Heart left ventricle (tissue), 16 donors: ENCODE measurements around the gene FYN. TPM values are rescaled to one million over a fixed set of nuclear protein-coding genes. Genes with fewer than 3 reads are reported as not detected.

Experiments
- ATAC-seq, 4 donors: fragments of 200-7000 bp; cut with Tn5 transposase; one replicate each; pipeline ENCODE4 v1.9.1; 2020 to 2022; ENCODE audit warnings: moderate library complexity in 4 of 4, mild to moderate bottlenecking in 3 of 4, moderate number of reproducible peaks in 1 of 4
- DNase-seq, 5 donors: peaks; one replicate each; pipeline ENCODE4 v3.0.0-alpha.2; 2020
- H3K27ac ChIP-seq, 12 donors: fragments of 200-600 bp; sonication (generic) in 4 of 12; one replicate each; pipeline versions ENCODE4 v1.5.0 to v1.8.0; 2016 to 2022; ENCODE audit warnings: mild to moderate bottlenecking in 2 of 12
- H3K27me3 ChIP-seq, 9 donors: fragments of 200-600 bp; sonication (generic) in 2 of 9; one replicate each; pipeline versions ENCODE4 v1.5.1 to v1.8.0; 2016 to 2022; ENCODE audit warnings: mild to moderate bottlenecking in 3 of 9
- H3K36me3 ChIP-seq, 9 donors: fragments of 200-600 bp; sonication (generic) in 2 of 9; one replicate each; pipeline versions ENCODE4 v1.5.0 to v1.8.0; 2018 to 2022; ENCODE audit warnings: mild to moderate bottlenecking in 2 of 9
- H3K4me1 ChIP-seq, 12 donors: fragments of 200-600 bp; sonication (generic) in 4 of 12; one replicate each; pipeline versions ENCODE4 v1.5.0 to v1.8.0; 2016 to 2022; ENCODE audit warnings: mild to moderate bottlenecking in 3 of 12
- H3K4me3 ChIP-seq, 12 donors: fragments of 200-600 bp; sonication (generic) in 4 of 12; one replicate each; pipeline versions ENCODE4 v1.5.0 to v1.8.0; 2017 to 2022; ENCODE audit warnings: mild to moderate bottlenecking in 9 of 12, moderate library complexity in 4 of 12
- H3K9me3 ChIP-seq, 12 donors: fragments of 200-600 bp; sonication (generic) in 4 of 12; one replicate each; pipeline versions ENCODE4 v1.5.0 to v1.8.0; 2016 to 2022; ENCODE audit warnings: mild to moderate bottlenecking in 1 of 12
- POLR2A ChIP-seq, 2 donors: fragments of 450-650 bp; IDR thresholded peaks; one replicate each; pipeline ENCODE4 v1.6.1; 2017; ENCODE audit warnings: antibody characterized with exemption in 2 of 2, mild to moderate bottlenecking in 2 of 2, moderate library complexity in 2 of 2
- WGBS, 4 donors: extraction: QIAGEN DNeasy Blood & Tissue Kit in 2 of 4; methylation state at CpG; one replicate each; pipeline versions ENCODE4 v1.1.5 to v1.1.7; 2013 to 2018; 5-methylcytosine and 5-hydroxymethylcytosine counted together
- intact Hi-C, 10 donors: fragments of 100-400 bp; cut with DNase I; formaldehyde crosslinking; loops; one replicate each; pipeline versions ENCODE4 v1.11.1 to v1.14.2; 2022
- polyA plus RNA-seq, 2 donors: library from polyadenylated mRNA; stranded (reverse); fragments of 200-250 nt; gene quantifications; one replicate each; pipeline ENCODE4 v1.2.3, GENCODE V29; 2013
- total RNA-seq, 9 donors: library from RNA; depleted of rRNA in 2 of 9; stranded (reverse); fragments of >200 nt in 2 of 9; fragmentation: NEBNext Ultra II Directional in 3 of 9; extraction: Animal tissue kit (Norgen Biotek cat#: 25700) in 3 of 9; gene quantifications; one replicate each; pipeline versions ENCODE4 v1.1.0 to v1.2.4, GENCODE V29; 2016 to 2023
- TF ChIP-seq, protein P1 (sequence below), 12 donors: fragments of 200-600 bp; sonication (generic) in 4 of 12; IDR thresholded peaks; one replicate each; pipeline versions ENCODE4 v1.5.0 to v1.8.0; 2018 to 2022; ENCODE audit warnings: antibody characterized with exemption in 12 of 12, mild to moderate bottlenecking in 5 of 12
- donor health status: ischemic (EF 13 %, LVEDD 7.1; RV severe dilation, severe dysfunction).
- donor health status: healthy with polysubstance abuse.
- donor health status: DM: no; HTN: yes; CAD: no.
- donor health status: DM: no; HTN: no; CAD: no.
- donor health status: ischemic (EF 25% LVEDD 6.9; RV normal size, moderate dysfunction).
- donor health status: ischemic (EF 25% LVEDD 5.7; RV mildly dilated, moderate dysfunction).
- donor health status: healthy.
- donor health status: DM: yes; HTN: yes; CAD: no.
- donor health status: ischemic (EF 35%, LVEDD 5.7; RV mildly dilated, moderate dysfunction).
- donor health status: nonischemic (EF 11% LVEDD 7.7; RV severe dilation, severe dysfunction).
- donor health status: DM: yes; HTN: yes; CAD: no.
- donor health status: PGD.
- donor health status: ischemic (EF 29% LVEDD 5.4; RV normal size, mild dysfunction).
- donor health status: nonischemic (EF 23%, LVEDD 6.1; RV moderate dilation, normal function).

FYN gene
- total and polyA plus RNA-seq, 11 donors: 14.7 to 72.4 (median 52.3) TPM

GRCh38 chr6:111718990-111719389, 154.3 kb downstream of the FYN start:
- Histone ChIP-seq H3K27me3 (no peaks in the 10 kb centered on the region), H3K4me1 (peaks cover 0 to 42% (median 15%) of the 10 kb centered on the region in 12 donors), H3K9me3 (no peaks in the 10 kb centered on the region), H3K36me3 (peaks cover 0 to 47% (median 32%) of the 10 kb centered on the region in 9 donors), H3K27ac (no peak overlapping the region), H3K4me3 (no peak overlapping the region)
- DNase-seq (no peak), ATAC-seq (no peak)
- intact Hi-C loops: loop anchor here in 2 of 10 donors (10.0 kb wide), 2 partner anchors 46 to 156 kb away; partner anchors contain the start of gene FYN (in 1 of the 2)
- 83 to 91% (median 88%) methylated on average over 3 of the region's 3 CpGs for WGBS, 4 donors
- TF ChIP-seq POLR2A (IDR thresholded peaks at IDR 0.05): no peak
- TF ChIP-seq, protein P1, sequence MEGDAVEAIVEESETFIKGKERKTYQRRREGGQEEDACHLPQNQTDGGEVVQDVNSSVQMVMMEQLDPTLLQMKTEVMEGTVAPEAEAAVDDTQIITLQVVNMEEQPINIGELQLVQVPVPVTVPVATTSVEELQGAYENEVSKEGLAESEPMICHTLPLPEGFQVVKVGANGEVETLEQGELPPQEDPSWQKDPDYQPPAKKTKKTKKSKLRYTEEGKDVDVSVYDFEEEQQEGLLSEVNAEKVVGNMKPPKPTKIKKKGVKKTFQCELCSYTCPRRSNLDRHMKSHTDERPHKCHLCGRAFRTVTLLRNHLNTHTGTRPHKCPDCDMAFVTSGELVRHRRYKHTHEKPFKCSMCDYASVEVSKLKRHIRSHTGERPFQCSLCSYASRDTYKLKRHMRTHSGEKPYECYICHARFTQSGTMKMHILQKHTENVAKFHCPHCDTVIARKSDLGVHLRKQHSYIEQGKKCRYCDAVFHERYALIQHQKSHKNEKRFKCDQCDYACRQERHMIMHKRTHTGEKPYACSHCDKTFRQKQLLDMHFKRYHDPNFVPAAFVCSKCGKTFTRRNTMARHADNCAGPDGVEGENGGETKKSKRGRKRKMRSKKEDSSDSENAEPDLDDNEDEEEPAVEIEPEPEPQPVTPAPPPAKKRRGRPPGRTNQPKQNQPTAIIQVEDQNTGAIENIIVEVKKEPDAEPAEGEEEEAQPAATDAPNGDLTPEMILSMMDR (IDR thresholded peaks at IDR 0.05): no peak

DNA sequence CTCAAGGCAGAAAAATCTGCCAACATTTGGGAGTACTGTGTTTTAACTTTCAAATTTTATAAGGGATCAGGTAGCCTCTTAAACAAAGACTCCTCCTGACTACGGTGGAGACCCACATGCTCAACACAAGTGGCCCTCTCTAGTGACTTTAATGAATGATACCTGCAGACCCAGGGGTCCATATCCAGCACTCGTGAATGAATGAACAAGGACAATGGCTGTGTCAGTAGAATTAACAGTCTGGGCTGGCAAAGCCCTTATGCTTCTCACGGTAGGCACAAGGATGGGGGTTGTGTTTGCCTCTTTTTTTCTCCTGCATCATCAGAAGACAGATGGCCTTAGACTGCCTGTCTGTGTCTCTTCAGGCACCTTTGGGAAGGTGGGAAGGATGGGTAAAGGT, 154.9 kb downstream of the FYN start:
- 90 to 97% (median 95%) methylated on average over 3 of the region's 3 CpGs for WGBS, 4 donors
- peaks cover 0 to 35% (median 14%) of the 10 kb centered on the region in 12 donors for H3K4me1 ChIP-seq
- no peak for TF ChIP-seq POLR2A (IDR thresholded peaks at IDR 0.05)
- TF ChIP-seq, protein P1 (IDR thresholded peaks at IDR 0.05): no peak
- intact Hi-C loops: loop anchor here in 2 of 10 donors (10.0 kb wide), 2 partner anchors 46 to 156 kb away; partner anchors contain the start of gene FYN (in 1 of the 2)
- ATAC-seq (no peak), DNase-seq (no peak)
- no peaks in the 10 kb centered on the region for H3K9me3 ChIP-seq
- peaks cover 0 to 54% (median 39%) of the 10 kb centered on the region in 9 donors for H3K36me3 ChIP-seq
- no peaks in the 10 kb centered on the region for H3K27me3 ChIP-seq
- no peak overlapping the region for H3K27ac ChIP-seq
- H3K4me3 ChIP-seq: no peak overlapping the region

- Histone ChIP-seq H3K4me1 (peaks cover 0 to 32% (median 15%) of the 10 kb centered on the region in 12 donors), H3K27me3 (no peaks in the 10 kb centered on the region), H3K36me3 (peaks cover 0 to 61% (median 46%) of the 10 kb centered on the region in 9 donors), H3K27ac (no peak overlapping the region), H3K4me3 (no peak overlapping the region), H3K9me3 (no peaks in the 10 kb centered on the region)
- DNase-seq (no peak), ATAC-seq (no peak)
- no peak for TF ChIP-seq POLR2A (IDR thresholded peaks at IDR 0.05)
- TF ChIP-seq, protein P1 (IDR thresholded peaks at IDR 0.05): no peak
- 91 to 98% (median 97%) methylated on average over 4 of the region's 4 CpGs for WGBS, 4 donors
- intact Hi-C loops: loop anchor here in 2 of 10 donors (10.0 kb wide), 2 partner anchors 47 to 157 kb away; partner anchors contain the start of gene FYN (in 1 of the 2)
These were observed 155.6 kb downstream of the FYN start for GRCh38 chr6:111717621-111718020.

DNA sequence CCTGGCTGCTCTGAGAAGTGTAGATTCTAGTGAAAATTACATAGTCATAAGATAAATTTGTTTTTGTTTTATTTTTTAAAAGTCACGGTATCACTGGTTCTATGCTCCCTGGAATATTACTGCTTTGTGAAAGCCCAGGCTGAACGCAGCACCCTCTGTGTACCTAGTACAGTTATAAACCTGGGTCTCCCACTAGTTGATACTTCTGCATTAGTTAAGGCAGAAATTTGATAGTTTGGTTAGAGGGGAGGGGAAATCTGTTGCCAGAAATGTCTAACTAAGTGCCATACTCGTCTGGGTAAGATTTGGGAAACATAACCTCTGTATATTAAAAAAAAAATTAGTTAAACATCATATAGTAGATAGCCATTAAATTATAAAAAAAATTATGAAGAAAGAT, 156.9 kb downstream of the FYN start:
- intact Hi-C loops: loop anchor here in 2 of 10 donors (10.0 kb wide), 2 partner anchors 48 to 158 kb away; partner anchors contain the start of gene FYN (in 1 of the 2)

More for the DNA sequence above, 156.9 kb downstream of the FYN start:
- 76 to 95% (median 94%) methylated on average over 3 of the region's 3 CpGs for WGBS, 4 donors
- Histone ChIP-seq H3K9me3 (no peaks in the 10 kb centered on the region), H3K36me3 (peaks cover 0 to 65% (median 47%) of the 10 kb centered on the region in 9 donors), H3K27ac (no peak overlapping the region), H3K27me3 (no peaks in the 10 kb centered on the region), H3K4me3 (no peak overlapping the region), H3K4me1 (peaks cover 0 to 33% (median 18%) of the 10 kb centered on the region in 12 donors)
- ATAC-seq (no peak), DNase-seq (no peak)
- TF ChIP-seq POLR2A (IDR thresholded peaks at IDR 0.05): no peak
- TF ChIP-seq, protein P1 (IDR thresholded peaks at IDR 0.05): no peak
